GM13977 (cell line): ENCODE measurements around the gene CETN1.

Experiments used
- DNase-seq: peaks from one replicate; pipeline ENCODE4 v3.0.0; 2012; ENCODE audit warnings: low spot score
- in situ Hi-C: fragments of 300-500 bp; cut with MboI; formaldehyde crosslinking; loops from one replicate; pipeline ENCODE4 v1.12.0; 2022; ENCODE audit warnings: low sequenced_read_pairs, low pct_unique_long_range_greater_than_20kb, mixed read lengths, inconsistent platforms; ENCODE audit not compliant: unreplicated experiment
- TF ChIP-seq, protein P1 (sequence below): IDR thresholded peaks from 2 replicates; pipeline ENCODE4 v1.5.1; 2012; ENCODE audit warnings: mild to moderate bottlenecking, control low read depth; ENCODE audit not compliant: insufficient read depth; ENCODE audit errors: extremely low read depth, missing control alignments

CETN1 gene

DNA sequence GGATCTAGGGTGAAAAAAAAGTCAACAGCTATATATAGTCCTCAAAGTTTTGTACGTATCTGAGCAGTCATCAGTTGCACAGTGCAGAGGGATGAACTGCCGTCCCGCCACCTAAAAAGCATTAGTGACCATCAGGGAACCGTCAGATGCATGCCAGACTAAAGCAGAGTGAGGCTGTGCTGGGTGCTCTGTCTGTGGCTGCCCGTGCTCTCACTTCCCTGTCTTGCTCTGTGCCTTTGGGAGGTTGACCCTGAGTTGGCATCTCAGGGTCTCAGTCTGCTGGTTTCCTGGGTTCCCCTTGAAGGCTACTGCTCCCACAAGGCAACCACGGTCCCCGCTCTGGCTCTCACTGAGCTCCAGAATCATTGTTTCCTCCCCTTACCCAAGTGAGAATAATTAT lies 27.8 kb downstream of the CETN1 start:
- DNase-seq: no peak
- in situ Hi-C loops: no loop called here
- TF ChIP-seq, protein P1, sequence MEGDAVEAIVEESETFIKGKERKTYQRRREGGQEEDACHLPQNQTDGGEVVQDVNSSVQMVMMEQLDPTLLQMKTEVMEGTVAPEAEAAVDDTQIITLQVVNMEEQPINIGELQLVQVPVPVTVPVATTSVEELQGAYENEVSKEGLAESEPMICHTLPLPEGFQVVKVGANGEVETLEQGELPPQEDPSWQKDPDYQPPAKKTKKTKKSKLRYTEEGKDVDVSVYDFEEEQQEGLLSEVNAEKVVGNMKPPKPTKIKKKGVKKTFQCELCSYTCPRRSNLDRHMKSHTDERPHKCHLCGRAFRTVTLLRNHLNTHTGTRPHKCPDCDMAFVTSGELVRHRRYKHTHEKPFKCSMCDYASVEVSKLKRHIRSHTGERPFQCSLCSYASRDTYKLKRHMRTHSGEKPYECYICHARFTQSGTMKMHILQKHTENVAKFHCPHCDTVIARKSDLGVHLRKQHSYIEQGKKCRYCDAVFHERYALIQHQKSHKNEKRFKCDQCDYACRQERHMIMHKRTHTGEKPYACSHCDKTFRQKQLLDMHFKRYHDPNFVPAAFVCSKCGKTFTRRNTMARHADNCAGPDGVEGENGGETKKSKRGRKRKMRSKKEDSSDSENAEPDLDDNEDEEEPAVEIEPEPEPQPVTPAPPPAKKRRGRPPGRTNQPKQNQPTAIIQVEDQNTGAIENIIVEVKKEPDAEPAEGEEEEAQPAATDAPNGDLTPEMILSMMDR: no peak

DNA sequence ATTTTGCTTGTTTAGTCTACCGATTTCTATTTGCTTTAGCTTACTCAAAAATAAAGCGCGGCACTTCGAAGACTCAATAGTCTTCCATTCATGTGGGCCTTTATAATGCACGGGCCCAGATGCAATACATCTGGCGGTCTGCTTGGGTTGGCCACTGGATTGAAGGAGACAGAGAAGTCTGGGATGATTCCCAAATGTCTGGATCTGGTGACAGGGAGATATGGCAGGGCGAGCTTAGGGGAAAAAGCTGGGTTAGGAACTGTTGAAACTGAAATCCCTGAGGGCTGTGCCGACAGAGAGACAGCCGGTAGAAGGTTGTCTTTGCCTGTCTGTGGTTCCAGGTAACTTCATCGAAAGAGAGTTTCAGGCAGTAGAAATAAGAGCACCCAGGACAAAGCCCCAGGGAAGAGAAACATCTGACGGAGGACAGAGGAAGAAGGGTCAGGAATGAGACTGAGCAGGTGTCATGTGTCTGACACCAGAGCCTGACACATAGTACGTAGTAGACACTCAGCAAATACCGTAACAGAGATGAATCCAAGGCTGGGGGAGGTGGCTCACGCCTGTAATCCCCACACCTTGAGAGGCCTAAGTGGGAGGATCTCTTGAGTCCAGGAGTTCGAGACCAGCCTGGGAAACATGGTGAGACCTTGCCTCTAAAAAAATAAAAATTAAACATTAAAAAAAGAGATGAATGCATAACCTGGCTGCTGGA lies 30.2 kb downstream of the CETN1 start:
- in situ Hi-C loops: no loop called here
- DNase-seq: no peak
- TF ChIP-seq, protein P1: no peak

GRCh38 chr18:612156-612555 lies 32.0 kb downstream of the CETN1 start:
- TF ChIP-seq, protein P1: no peak
- in situ Hi-C loops: no loop called here
- no peak for DNase-seq

- TF ChIP-seq, protein P1: no peak
- in situ Hi-C loops: no loop called here
- DNase-seq: no peak
Measured at GRCh38 chr18:614193-614592, 34.0 kb downstream of the CETN1 start.

- TF ChIP-seq, protein P1: no peak
- in situ Hi-C loops: no loop called here
- no peak for DNase-seq
Measured at GRCh38 chr18:615092-615521, 34.9 kb downstream of the CETN1 start.

GRCh38 chr18:615773-616172 lies 35.6 kb downstream of the CETN1 start:
- in situ Hi-C loops: no loop called here
- no peak for DNase-seq
- TF ChIP-seq, protein P1: no peak
